Fibroblast of skin of scalp (primary cell): ENCODE data around the gene ZNF865. TPM values are rescaled to one million over a fixed set of nuclear protein-coding genes. Genes with fewer than 3 reads are reported as not detected.
A peak's percentile ranks its signal among the peaks of the same experiment; 100 is the strongest.
"Not testable (repeated sequence)": the region's sequence is repeated elsewhere in the genome, so short reads cannot be mapped to it uniquely, and the experiment has no call there.

Source experiments
- DNase-seq: peaks from one replicate; pipeline ENCODE4 v3.0.0-alpha.2; 2013
- polyA plus RNA-seq, 2 experiments: library from polyadenylated mRNA; unstranded; fragments of 120-200 nt; gene quantifications; one replicate each; pipeline ENCODE4 v1.2.1, GENCODE V29; 2013; ENCODE audit not compliant: insufficient read length in 2 of 2

The ZNF865 gene
- 7.2 TPM for polyA plus RNA-seq (2013, experiment 1 of 2; ENCODE audit: insufficient read length)
- 8.0 TPM for polyA plus RNA-seq (2013, experiment 2 of 2; ENCODE audit: insufficient read length)

- DNase-seq, result peak; percentile 85
These were observed at the start of gene ZNF865 for GRCh38 chr19:55605637-55606470. ZNF865 (plus strand) TSS chr19:55605647; CDS start chr19:55613619, 7,972 bp downstream.

- DNase-seq, result no peak
These were observed 45.8 kb upstream of the ZNF865 start for GRCh38 chr19:55559684-55560083.

- peak; percentile 22 for DNase-seq
These were observed 42.2 kb upstream of the ZNF865 start for GRCh38 chr19:55563261-55563690.

- no peak for DNase-seq
These were observed 38.6 kb upstream of the ZNF865 start for GRCh38 chr19:55566823-55567222.

GRCh38 chr19:55567708-55568328, 37.6 kb upstream of the ZNF865 start:
- no peak for DNase-seq

GRCh38 chr19:55569477-55569876, 36.0 kb upstream of the ZNF865 start:
- DNase-seq, result not testable (repeated sequence)

GRCh38 chr19:55573929-55574328, 31.5 kb upstream of the ZNF865 start:
- DNase-seq, result not testable (repeated sequence)

- DNase-seq, result no peak
These were observed 28.7 kb upstream of the ZNF865 start for GRCh38 chr19:55576746-55577145.

GRCh38 chr19:55578031-55578760, 27.3 kb upstream of the ZNF865 start:
- DNase-seq, result no peak

- DNase-seq, result no peak
These were observed 26.4 kb upstream of the ZNF865 start for GRCh38 chr19:55578761-55579747.

- peak; percentile 50 for DNase-seq
These were observed 25.5 kb upstream of the ZNF865 start for GRCh38 chr19:55579766-55580621.

- peak; percentile 92 for DNase-seq
These were observed 24.8 kb upstream of the ZNF865 start, which contains the start of gene ZNF579 for GRCh38 chr19:55580628-55581144. ZNF579 (minus strand) TSS chr19:55580848; CDS start chr19:55579639, 1,209 bp downstream.

- DNase-seq, result no peak
These were observed 24.2 kb upstream of the ZNF865 start for GRCh38 chr19:55581145-55581822.

- no peak for DNase-seq
These were observed 23.6 kb upstream of the ZNF865 start for GRCh38 chr19:55581823-55582223.

- DNase-seq, result not testable (repeated sequence)
These were observed 23.2 kb upstream of the ZNF865 start for GRCh38 chr19:55582284-55582683.

GRCh38 chr19:55583897-55584296, 21.6 kb upstream of the ZNF865 start:
- DNase-seq, result not testable (repeated sequence)

- DNase-seq, result no peak
These were observed 20.6 kb upstream of the ZNF865 start for GRCh38 chr19:55584871-55585270.

- DNase-seq, result peak; percentile 79
These were observed 19.6 kb upstream of the ZNF865 start for GRCh38 chr19:55585658-55586339.
